Thyroid gland (tissue), 4 donors: ENCODE measurements around the gene CD1D. TPM values are rescaled to one million over a fixed set of nuclear protein-coding genes. Genes with fewer than 3 reads are reported as not detected.
A peak's percentile ranks its signal among the peaks of the same experiment; 100 is the strongest.

Experiments used
- DNase-seq, 2 donors: peaks; one replicate each; pipeline ENCODE4 v3.0.0-alpha.2; 2019
- H3K27ac ChIP-seq, 3 donors: fragments of 200-600 bp; sonication (generic); 1 replicate in 2 of 3; 2 replicates in 1 of 3; pipeline ENCODE4 v1.5.1; 2016 to 2019; ENCODE audit warnings: mild to moderate bottlenecking in 1 of 3, moderate library complexity in 1 of 3
- H3K27me3 ChIP-seq: fragments of 200-600 bp; sonication (generic); one replicate; pipeline ENCODE4 v1.5.1; 2019
- H3K36me3 ChIP-seq, 2 donors: fragments of 200-600 bp; sonication (generic); one replicate each; pipeline ENCODE4 v1.5.1; 2016 to 2019
- H3K4me1 ChIP-seq, 2 donors: fragments of 200-600 bp; sonication (generic); one replicate each; pipeline ENCODE4 v1.5.1; 2017 to 2019
- H3K4me3 ChIP-seq, 3 donors: fragments of 200-600 bp; sonication (generic); replicated peaks in 1 of 3; 1 replicate in 2 of 3; 2 replicates in 1 of 3; pipeline ENCODE4 v1.5.1; 2016; ENCODE audit warnings: mild to moderate bottlenecking in 1 of 3
- H3K9me3 ChIP-seq: fragments of 200-600 bp; sonication (generic); one replicate; pipeline ENCODE4 v1.5.1; 2017
- POLR2A ChIP-seq, 2 donors: fragments of 450-650 bp; IDR thresholded peaks; one replicate each; pipeline ENCODE4 v1.6.1; 2017; ENCODE audit warnings: antibody characterized with exemption in 2 of 2, mild to moderate bottlenecking in 2 of 2, moderate library complexity in 1 of 2
- WGBS, 2 donors: methylation state at CpG; one replicate each; pipeline ENCODE4 v1.1.5; 2017; 5-methylcytosine and 5-hydroxymethylcytosine counted together
- intact Hi-C: fragments of 100-400 bp; cut with DNase I; formaldehyde crosslinking; loops from one replicate; pipeline ENCODE4 v1.15.1; 2023
- total RNA-seq, 4 donors: library from RNA; depleted of rRNA; stranded (reverse); fragments of >200 nt; gene quantifications; one replicate each; pipeline ENCODE4 v1.2.3, GENCODE V29; 2016
- TF ChIP-seq, protein P1 (sequence below), 6 experiments: fragments of 200-600 bp in 3 of 6; fragments of 450-650 bp in 3 of 6; sonication (generic) in 3 of 6; IDR thresholded peaks; one replicate each; pipeline ENCODE4 v1.5.1; 2016 to 2019; ENCODE audit warnings: antibody characterized with exemption in 6 of 6, mild to moderate bottlenecking in 2 of 6, inconsistent platforms in 1 of 6, moderate library complexity in 1 of 6

The CD1D gene
- total RNA-seq, 4 donors from 2014 or later = 0.45 to 2.8 (median 1.7) TPM

DNA sequence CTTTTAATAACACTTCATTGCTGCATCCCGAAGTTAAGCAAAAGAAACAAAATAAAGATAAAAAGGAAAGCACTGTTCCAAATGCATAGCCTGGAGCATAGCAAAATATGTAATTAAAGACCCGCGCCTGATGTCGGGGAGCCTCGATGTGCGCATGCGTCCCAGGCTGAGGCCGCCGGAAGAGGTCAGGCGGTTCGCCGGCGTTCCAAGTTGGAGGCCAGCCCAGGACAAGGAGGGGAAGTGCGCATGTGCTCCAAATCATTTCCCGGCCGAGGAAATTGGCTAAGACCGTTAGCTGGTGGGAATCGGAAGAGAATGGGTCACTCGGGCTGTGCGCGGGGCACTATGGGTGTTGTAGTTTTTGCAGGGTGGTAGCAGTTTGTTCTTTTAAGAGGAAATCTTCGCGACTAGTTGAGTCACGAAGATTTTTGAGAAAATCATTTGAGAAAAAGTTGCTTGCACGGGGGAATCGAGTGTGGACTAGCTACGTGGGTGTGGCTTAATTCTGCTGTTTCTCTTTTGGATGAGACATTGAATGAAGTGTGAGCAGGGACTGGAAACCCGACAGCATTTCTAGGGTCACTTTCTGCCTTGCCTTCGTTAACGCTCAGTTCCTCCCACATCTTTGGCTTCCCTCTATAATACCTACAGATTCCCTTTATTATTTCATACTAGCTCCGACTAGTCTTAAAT lies 31.0 kb upstream of the CD1D start:
- no peaks in the 10 kb centered on the region for H3K27me3 ChIP-seq
- no peaks in the 10 kb centered on the region for H3K9me3 ChIP-seq
- TF ChIP-seq POLR2A (IDR thresholded peaks at IDR 0.05) = no peak
- TF ChIP-seq, protein P1, sequence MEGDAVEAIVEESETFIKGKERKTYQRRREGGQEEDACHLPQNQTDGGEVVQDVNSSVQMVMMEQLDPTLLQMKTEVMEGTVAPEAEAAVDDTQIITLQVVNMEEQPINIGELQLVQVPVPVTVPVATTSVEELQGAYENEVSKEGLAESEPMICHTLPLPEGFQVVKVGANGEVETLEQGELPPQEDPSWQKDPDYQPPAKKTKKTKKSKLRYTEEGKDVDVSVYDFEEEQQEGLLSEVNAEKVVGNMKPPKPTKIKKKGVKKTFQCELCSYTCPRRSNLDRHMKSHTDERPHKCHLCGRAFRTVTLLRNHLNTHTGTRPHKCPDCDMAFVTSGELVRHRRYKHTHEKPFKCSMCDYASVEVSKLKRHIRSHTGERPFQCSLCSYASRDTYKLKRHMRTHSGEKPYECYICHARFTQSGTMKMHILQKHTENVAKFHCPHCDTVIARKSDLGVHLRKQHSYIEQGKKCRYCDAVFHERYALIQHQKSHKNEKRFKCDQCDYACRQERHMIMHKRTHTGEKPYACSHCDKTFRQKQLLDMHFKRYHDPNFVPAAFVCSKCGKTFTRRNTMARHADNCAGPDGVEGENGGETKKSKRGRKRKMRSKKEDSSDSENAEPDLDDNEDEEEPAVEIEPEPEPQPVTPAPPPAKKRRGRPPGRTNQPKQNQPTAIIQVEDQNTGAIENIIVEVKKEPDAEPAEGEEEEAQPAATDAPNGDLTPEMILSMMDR (IDR thresholded peaks at IDR 0.05) = no peak
- intact Hi-C loops = no loop called here
- WGBS, 2 donors = 11 to 12% methylated on average over 31 of the region's 31 CpGs
- peak overlapping the region in 2 of 3 donors; percentile 21 to 62 for H3K27ac ChIP-seq
- peaks cover 0 to 7% of the 10 kb centered on the region in 2 donors for H3K4me1 ChIP-seq
- H3K4me3 ChIP-seq = peak overlapping the region in 1 of 3 donors; percentile 9
- no peaks in the 10 kb centered on the region for H3K36me3 ChIP-seq
- peak; percentile 89 to 91 for DNase-seq

DNA sequence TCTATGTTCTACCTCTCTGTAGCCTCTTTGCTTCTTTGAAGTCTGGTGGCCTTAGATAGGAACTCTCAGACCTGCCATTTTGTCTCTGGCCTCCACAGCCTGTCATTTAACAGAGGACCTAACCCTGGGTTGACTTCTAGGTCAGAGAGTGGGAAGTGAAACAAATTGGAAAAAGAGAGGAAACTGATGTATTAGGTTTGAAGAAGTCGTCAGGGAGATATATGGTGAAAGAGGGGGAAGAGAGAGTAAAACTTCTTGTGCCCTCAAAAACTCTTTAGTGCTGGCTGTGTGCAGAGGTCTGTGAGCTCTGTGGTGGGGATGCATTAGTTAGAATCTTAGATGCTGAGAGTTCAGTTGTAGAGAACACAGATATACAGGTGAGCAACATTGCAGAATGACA lies 30.2 kb upstream of the CD1D start:
- no peak overlapping the region for H3K27ac ChIP-seq
- no peaks in the 10 kb centered on the region for H3K27me3 ChIP-seq
- DNase-seq = no peak
- H3K4me3 ChIP-seq = no peak overlapping the region
- intact Hi-C loops = no loop called here
- peaks cover 0 to 7% of the 10 kb centered on the region in 2 donors for H3K4me1 ChIP-seq
- no peaks in the 10 kb centered on the region for H3K36me3 ChIP-seq
- no peak for TF ChIP-seq POLR2A (IDR thresholded peaks at IDR 0.05)
- TF ChIP-seq, protein P1 (IDR thresholded peaks at IDR 0.05) = no peak
- no peaks in the 10 kb centered on the region for H3K9me3 ChIP-seq
- 89 to 91% methylated on average over 1 of the region's 1 CpG for WGBS, 2 donors

DNA sequence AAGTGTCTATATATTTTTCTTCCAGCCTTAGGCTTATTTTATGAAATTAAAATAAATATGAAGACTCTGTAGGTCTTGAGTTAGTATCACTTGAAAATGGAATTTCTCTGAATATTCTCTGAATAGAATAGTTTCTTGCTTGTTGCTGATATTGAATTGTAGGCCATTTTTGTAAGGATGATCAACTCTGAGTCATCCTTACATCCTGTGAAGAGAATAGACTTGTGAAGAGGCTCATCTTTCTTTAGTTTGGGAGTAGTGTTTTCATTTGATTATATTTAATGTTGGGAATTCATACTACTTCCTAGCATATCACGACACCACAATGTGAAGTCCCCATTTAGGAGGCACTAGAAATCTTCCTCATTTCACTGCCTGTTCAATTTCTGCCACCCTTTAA lies 27.5 kb upstream of the CD1D start:
- no peak overlapping the region for H3K4me3 ChIP-seq
- peaks cover 0 to 7% of the 10 kb centered on the region in 2 donors for H3K4me1 ChIP-seq
- no peak for DNase-seq
- intact Hi-C loops = no loop called here
- H3K9me3 ChIP-seq = no peaks in the 10 kb centered on the region
- no peaks in the 10 kb centered on the region for H3K27me3 ChIP-seq
- no peaks in the 10 kb centered on the region for H3K36me3 ChIP-seq
- no peak overlapping the region for H3K27ac ChIP-seq
- TF ChIP-seq POLR2A (IDR thresholded peaks at IDR 0.05) = no peak
- TF ChIP-seq, protein P1 (IDR thresholded peaks at IDR 0.05) = no peak
- 81 to 88% methylated on average over 1 of the region's 1 CpG for WGBS, 2 donors

DNA sequence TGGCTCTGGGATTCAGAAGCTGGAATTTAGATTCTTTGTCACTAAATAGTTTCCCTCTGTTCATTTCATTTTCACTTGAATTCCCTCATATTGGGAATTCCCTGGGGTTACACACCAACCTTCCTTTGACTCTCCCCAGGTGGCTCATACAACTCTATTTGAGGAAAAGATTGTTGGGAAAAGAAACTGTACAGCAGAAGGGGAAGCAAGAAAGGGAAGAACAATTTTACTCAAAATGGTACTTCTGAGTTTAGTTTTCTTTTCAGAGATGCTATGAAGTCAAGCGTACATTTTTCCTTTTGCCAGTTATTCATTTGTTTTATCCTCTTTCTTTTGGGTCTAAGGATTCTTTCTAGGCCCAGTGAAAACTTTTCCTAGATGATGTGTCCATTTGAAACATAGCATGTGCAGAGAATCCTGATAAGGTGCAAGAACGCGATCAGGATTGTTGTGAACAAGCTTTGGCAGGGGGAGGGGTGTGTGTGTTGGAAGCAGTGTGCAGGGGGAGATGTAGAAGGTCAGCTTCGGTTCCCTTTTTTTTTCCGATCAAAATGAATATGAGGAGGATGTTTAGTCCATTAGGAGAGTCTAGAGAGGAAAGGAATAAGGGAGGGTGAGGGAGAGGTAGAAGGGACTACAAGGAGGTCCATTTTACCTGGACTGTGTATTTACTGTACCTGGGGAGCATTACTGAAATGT lies 26.8 kb upstream of the CD1D start:
- DNase-seq = no peak
- Histone ChIP-seq H3K27me3 (no peaks in the 10 kb centered on the region), H3K9me3 (no peaks in the 10 kb centered on the region), H3K36me3 (no peaks in the 10 kb centered on the region), H3K27ac (no peak overlapping the region), H3K4me1 (peaks cover 0 to 5% of the 10 kb centered on the region in 2 donors), H3K4me3 (no peak overlapping the region)
- TF ChIP-seq, protein P1 (IDR thresholded peaks at IDR 0.05) = no peak
- TF ChIP-seq POLR2A (IDR thresholded peaks at IDR 0.05) = no peak
- intact Hi-C loops = no loop called here
- WGBS, 2 donors = 78 to 79% methylated on average over 5 of the region's 5 CpGs

DNA sequence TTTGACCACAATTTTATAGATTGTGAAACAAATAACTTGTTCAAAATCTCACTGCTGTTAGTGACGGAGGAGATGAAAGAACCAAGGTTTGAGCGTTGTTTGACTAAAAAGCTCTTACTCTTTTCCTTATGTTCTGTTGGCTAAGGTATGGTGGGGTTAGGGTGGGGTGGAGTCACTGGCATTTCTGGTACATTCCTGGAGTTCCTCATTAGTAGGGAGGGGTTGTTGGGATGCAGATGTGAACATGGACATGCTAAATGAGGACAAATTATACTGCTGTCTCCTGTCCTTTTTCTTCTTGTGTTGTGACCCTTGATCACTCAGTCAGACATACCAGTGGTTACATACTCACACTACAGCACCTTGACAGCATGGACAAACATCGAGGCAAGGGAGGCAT lies 26.2 kb upstream of the CD1D start:
- H3K4me3 ChIP-seq = no peak overlapping the region
- 81 to 87% methylated on average over 3 of the region's 3 CpGs for WGBS, 2 donors
- no peaks in the 10 kb centered on the region for H3K4me1 ChIP-seq
- DNase-seq = no peak
- TF ChIP-seq POLR2A (IDR thresholded peaks at IDR 0.05) = no peak
- TF ChIP-seq, protein P1 (IDR thresholded peaks at IDR 0.05) = no peak
- H3K27ac ChIP-seq = no peak overlapping the region
- H3K27me3 ChIP-seq = no peaks in the 10 kb centered on the region
- H3K36me3 ChIP-seq = no peaks in the 10 kb centered on the region
- intact Hi-C loops = no loop called here
- H3K9me3 ChIP-seq = no peaks in the 10 kb centered on the region
